ENCODE data around the gene ING2.
"Not testable (repeated sequence)": the region's sequence is repeated elsewhere in the genome, so short reads cannot be mapped to it uniquely, and the experiment has no call there.

ING2 gene, protein sequence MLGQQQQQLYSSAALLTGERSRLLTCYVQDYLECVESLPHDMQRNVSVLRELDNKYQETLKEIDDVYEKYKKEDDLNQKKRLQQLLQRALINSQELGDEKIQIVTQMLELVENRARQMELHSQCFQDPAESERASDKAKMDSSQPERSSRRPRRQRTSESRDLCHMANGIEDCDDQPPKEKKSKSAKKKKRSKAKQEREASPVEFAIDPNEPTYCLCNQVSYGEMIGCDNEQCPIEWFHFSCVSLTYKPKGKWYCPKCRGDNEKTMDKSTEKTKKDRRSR

GRCh38 chr4:183504930-183505610 lies at the start of gene ING2:
TSS of gene ING2 (plus strand) at chr4:183505058. CDS start at chr4:183505196, 138 bp downstream.
- no peak for DNase-seq

- DNase-seq = no peak
Measured at GRCh38 chr4:183455431-183456195, 49.2 kb upstream of the ING2 start.

- no peak for DNase-seq
Measured at GRCh38 chr4:183458005-183458404, 46.9 kb upstream of the ING2 start.

GRCh38 chr4:183463903-183464619 lies 40.8 kb upstream of the ING2 start:
- not testable (repeated sequence) for DNase-seq

- not testable (repeated sequence) for DNase-seq
Measured at GRCh38 chr4:183465879-183466278, 39.0 kb upstream of the ING2 start.

DNA sequence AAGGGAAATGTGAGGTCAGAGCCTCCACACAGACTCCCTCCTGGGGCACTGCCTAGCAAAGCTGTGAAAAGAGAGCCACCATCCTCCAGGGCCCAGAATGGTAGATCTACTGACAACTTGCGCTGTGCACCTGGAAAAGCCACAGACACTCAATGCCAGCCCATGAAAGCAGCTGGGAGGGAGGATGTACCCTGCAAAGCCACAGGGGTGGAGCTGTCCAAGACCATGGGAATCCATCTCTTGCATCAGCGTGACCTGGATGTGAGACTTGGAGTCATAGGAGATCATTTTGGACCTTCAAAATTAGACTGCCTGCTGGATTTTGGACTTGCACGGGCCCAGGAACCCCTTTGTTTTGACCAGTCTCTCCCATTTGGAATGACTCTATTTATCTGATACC lies 37.6 kb upstream of the ING2 start:
- no peak for DNase-seq

- no peak for DNase-seq
Measured at GRCh38 chr4:183468210-183469095, 36.4 kb upstream of the ING2 start.

GRCh38 chr4:183469285-183469684 lies 35.6 kb upstream of the ING2 start:
- no peak for DNase-seq

DNA sequence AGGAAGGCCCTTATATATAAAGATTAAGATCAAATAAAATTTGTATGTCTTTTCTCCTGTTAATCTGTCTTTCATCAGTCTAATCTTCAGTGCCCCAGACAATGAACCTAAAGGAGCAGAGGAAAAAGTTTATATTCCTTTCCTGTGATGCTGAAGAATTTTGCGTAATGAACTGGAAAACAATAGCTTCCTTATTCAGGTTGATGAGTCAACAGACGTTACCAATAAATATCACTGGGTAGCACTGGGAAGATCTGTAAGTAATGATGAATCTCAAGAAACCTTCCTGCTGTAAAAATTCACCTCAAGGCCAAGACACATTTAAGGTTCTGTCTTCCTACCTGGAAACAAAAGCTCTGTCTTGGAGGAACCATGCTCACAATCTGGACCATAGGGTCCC lies 34.9 kb upstream of the ING2 start:
- no peak for DNase-seq

DNA sequence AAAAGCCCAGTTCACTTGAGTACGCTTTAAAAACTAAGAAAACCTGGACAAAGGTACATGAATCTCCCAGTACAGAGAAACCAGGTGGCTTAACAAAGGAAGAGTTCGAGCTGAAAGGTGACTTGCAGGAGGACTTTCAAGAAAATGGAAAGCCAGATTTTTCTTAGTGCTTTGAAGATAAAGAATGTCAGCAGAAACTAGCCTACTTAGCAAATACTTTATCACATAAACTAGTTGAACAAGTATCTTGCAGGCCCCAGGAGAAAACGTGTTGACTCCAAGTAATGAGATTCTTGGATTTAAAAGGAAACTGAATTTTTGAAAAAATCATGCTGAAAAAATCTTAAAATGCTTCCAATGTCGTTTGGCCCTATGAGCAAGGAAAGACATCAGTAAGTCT lies 34.0 kb upstream of the ING2 start:
- DNase-seq = no peak

GRCh38 chr4:183471946-183472708 lies 32.7 kb upstream of the ING2 start:
- DNase-seq = peak; percentile 74

DNA sequence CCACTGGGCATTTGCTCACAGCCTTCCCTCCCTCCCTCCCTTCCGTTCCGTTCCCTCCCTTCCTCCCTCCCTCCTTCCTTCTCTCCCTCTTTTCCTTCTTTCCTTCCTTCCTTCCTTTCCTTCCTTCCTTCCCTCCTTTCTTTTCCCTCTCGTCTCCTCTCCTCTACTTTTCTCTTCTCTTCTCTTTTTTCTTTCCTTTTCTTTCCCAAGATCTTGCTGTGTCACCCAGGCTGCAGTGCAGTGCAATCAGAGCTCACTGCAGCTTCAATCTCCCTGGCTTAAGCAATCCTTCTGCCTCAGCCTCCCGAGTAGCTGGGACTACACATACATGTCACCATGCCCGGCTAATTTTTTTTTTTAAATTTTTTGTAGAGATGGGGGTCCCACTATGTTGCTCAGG lies 26.7 kb upstream of the ING2 start:
- no peak for DNase-seq

GRCh38 chr4:183478926-183479325 lies 25.9 kb upstream of the ING2 start:
- no peak for DNase-seq

DNA sequence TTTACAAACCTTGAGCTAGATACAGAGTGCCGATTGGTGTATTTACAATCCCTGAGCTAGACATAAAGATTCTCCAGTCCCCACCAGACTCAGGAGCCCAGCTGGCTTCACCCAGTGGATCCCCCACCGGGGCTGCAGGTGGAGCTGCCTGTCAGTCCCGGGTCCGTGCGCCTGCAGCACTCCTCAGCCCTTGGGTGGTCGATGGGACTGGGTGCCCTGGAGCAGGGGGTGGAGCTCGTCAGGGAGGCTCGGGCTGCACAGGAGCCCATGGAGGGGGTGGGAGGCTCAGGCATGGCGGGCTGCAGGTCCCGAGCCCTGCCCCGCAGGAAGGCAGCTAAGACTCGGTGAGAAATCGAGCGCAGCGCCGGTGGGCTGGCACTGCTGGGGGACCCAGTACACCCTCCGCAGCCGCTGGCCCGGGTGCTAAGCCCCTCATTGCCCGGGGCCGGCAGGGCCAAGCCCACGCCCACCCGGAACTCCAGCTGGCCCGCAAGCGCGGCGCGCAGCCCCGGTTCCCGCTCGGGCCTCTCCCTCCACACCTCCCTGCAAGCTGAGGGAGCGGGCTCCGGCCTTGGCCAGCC lies 22.3 kb upstream of the ING2 start:
- DNase-seq = not testable (repeated sequence)

DNA sequence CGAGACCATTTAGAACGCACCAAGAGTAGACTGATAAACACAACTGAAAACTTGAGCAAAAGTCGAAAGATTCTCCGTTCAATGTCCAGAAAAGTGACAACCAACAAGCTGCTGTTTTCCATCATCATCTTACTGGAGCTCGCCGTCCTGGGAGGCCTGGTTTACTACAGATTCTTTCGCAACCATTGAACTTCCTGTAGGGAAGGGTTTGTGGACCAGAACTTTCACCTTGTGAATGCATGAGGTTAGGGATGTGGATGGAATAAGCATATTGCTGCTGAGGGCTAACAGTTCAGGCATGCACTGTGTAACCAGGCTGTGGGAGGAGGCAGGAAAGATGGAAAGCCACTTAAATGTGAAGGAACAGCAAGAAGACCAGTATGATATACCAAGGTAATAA lies 20.9 kb upstream of the ING2 start:
- DNase-seq = no peak

DNA sequence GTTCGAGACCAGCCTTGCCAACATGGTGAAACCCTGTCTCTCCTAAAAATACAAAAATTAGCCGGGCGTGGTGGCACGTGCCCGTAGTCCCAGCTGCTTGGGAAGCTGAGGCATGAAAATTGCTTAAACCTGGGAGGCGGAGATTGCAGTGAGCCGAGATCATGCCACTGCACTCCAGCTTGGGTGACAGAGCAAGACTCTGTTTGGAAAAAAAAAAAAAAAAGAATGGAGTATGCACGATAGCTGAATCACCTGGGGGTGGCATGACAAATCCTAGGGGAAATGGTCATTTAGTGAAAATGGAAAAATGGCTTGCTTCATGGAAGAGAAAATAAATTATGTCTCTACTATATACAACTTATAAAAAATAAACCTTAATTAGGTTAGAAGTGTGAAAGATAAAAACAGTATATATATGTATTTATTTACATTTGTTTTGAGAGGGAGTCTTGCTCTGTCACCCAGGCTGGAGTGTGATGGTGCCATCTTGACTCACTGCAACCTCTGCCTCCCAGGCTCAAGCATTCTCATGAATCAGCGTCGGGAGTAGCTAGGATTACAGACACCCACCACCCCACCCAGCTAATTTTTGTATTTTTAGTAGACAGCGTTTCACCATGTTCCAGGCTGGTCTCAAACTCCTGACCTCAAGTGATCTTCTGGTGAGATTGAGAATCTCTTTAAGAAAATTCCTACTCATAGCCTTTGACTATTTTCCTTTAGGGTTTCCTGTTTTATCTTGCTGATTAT lies 19.3 kb upstream of the ING2 start:
- DNase-seq = no peak

- DNase-seq = no peak
Measured at GRCh38 chr4:183492791-183493222, 12.1 kb upstream of the ING2 start.

DNA sequence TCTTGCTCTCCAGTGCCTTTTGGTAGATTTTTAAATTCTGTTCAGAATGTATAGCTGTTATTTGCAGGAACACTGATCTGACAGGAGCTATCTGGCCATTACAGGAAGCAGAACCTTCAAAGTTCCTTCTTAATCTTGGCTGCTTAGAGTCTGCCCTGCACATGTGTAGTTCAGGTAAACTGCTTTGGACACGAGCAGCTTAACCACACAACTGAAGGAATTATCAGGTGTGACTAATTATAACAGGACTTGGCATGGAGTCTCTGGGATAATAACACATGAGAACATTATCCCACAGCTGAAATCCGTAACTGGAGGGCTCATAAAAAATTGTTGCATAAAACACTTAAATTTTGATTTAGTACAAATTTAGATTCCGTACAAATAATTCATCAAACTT lies 11.6 kb upstream of the ING2 start:
- DNase-seq = no peak

GRCh38 chr4:183495184-183495583 lies 9.7 kb upstream of the ING2 start:
- no peak for DNase-seq

DNA sequence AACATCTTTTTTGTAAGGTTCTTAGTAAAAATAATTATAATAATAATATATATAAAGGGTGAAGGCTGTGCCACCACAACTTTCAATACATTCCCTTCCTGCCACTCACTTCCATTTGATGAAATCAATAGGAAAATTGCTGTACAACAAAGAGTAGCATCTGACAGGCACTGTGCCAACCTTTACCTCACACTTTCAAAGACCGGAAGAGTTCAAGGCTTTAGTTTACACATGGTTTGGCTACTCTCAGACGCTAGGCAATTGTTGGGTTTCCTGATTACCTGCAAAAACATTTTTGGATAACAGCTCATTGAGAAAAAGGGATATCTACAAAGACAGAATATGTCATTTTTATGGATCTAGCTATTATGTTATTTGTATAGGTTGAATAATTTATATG lies 5.5 kb upstream of the ING2 start:
- no peak for DNase-seq
